NT2/D1 (cell line): ENCODE measurements around the gene OGFR.
A peak's percentile ranks its signal among the peaks of the same experiment; 100 is the strongest.

ENCODE experiments used
- DNase-seq: peaks from one replicate; pipeline ENCODE4 v3.0.0-alpha.2; 2011; ENCODE audit warnings: low read depth, low spot score
- H3K27me3 ChIP-seq: 2 replicates; pipeline ENCODE4 v1.6.0; 2011; ENCODE audit warnings: mild to moderate bottlenecking; ENCODE audit not compliant: insufficient read length, insufficient read depth
- H3K36me3 ChIP-seq: 2 replicates; pipeline ENCODE4 v1.6.1; 2011; ENCODE audit warnings: mild to moderate bottlenecking, low read length, mixed read lengths; ENCODE audit not compliant: insufficient read depth, insufficient read length
- H3K4me1 ChIP-seq: 2 replicates; pipeline ENCODE4 v1.5.1; 2011; ENCODE audit not compliant: insufficient read depth, insufficient read length
- H3K4me3 ChIP-seq: 2 replicates; pipeline ENCODE4 v1.5.1; 2011; ENCODE audit warnings: low read depth; ENCODE audit not compliant: insufficient read length
- H3K9ac ChIP-seq: 2 replicates; pipeline ENCODE4 v1.6.0; 2011; ENCODE audit warnings: low read depth; ENCODE audit not compliant: insufficient read length
- H3K9me3 ChIP-seq: 2 replicates; pipeline ENCODE4 v1.5.1; 2011; ENCODE audit warnings: mild to moderate bottlenecking, low read length; ENCODE audit not compliant: insufficient read depth
- SUZ12 ChIP-seq: IDR thresholded peaks from 2 replicates; pipeline ENCODE4 v1.6.1; 2011; ENCODE audit not compliant: insufficient read length, insufficient read depth; ENCODE audit errors: extremely low read depth
- YY1 ChIP-seq: IDR thresholded peaks from 2 replicates; pipeline ENCODE4 v1.6.1; 2011; ENCODE audit not compliant: insufficient read length, insufficient read depth
- ZNF274 ChIP-seq: IDR thresholded peaks from 2 replicates; pipeline ENCODE4 v1.6.1; 2011; ENCODE audit warnings: mild to moderate bottlenecking, low read depth, low read length

OGFR gene

DNA sequence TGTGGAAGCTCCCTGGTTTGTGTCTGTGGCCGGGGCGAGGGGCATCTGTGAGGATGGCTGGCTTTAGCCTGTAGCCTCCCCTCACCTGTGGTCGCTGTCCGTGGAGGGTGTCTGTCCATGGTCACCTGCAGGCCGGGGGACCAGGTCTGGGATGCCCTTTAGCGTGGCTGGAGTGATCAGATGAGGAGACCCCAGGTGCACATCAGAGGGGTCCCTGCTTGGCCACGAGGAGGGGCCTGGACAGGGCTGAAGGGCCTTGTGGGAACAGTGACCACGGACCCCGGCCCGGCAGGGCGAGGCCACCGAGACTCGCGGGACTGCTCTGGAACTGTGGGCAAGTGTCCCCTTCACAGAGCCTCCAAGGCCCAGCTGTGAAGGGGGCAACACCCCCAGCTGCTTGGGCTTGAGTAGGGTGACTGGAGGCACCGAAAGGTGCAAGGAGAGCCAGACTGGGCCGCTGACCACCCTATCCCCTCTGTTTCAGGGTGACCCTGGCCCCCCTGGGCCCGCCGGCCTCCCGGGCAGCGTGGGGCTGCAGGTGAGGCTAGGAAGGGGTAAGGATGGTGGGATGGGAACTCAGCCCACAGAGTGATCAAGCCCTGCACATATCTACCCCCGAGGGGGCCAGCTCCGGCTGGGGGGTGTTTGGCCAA, 20.8 kb downstream of the OGFR start:
- no peak for DNase-seq
- Histone ChIP-seq H3K9ac (peak overlapping the region; percentile 56), H3K36me3 (peaks cover 92% of the 10 kb centered on the region), H3K4me3 (no peak overlapping the region), H3K9me3 (no peaks in the 10 kb centered on the region), H3K4me1 (peaks cover 53% of the 10 kb centered on the region), H3K27me3 (no peaks in the 10 kb centered on the region)
- TF ChIP-seq ZNF274 (no peak), YY1 (no peak), SUZ12 (no peak)

DNA sequence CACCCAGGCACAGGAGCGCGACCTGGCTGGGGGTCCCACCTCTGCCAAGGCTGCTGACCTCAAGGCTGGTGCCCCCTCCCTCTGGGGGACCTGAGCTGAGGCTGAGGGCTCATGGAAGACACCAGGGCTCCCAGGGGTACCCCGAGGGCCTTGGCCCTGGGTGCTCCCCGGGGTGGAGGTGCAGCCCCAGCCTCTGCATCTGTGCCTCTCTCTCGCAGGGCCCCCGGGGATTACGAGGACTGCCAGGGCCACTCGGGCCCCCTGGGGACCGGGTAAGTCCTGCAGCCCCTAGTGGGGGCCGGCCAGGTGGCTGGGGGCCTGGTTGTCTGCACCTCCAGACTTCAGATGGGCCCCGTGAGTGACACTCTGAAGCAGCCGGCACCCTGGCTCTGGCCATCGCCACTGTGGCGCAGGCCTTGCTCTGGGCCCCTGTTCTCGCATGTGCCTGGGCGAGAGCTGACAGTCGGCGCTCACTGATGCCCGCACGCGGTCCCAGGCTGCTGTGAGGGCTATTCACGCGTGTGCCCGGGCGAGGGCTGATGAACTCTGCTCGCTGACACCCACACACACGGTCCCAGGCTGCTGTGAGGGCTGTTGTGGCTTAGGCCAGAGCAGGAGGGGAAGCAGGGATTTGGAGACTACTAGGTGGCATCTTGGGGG, 21.5 kb downstream of the OGFR start:
- Histone ChIP-seq H3K9ac (peak overlapping the region; percentile 56), H3K4me1 (peaks cover 55% of the 10 kb centered on the region), H3K36me3 (peaks cover 91% of the 10 kb centered on the region), H3K4me3 (no peak overlapping the region), H3K27me3 (no peaks in the 10 kb centered on the region), H3K9me3 (no peaks in the 10 kb centered on the region)
- TF ChIP-seq SUZ12 (no peak), YY1 (no peak), ZNF274 (no peak)
- DNase-seq = no peak

DNA sequence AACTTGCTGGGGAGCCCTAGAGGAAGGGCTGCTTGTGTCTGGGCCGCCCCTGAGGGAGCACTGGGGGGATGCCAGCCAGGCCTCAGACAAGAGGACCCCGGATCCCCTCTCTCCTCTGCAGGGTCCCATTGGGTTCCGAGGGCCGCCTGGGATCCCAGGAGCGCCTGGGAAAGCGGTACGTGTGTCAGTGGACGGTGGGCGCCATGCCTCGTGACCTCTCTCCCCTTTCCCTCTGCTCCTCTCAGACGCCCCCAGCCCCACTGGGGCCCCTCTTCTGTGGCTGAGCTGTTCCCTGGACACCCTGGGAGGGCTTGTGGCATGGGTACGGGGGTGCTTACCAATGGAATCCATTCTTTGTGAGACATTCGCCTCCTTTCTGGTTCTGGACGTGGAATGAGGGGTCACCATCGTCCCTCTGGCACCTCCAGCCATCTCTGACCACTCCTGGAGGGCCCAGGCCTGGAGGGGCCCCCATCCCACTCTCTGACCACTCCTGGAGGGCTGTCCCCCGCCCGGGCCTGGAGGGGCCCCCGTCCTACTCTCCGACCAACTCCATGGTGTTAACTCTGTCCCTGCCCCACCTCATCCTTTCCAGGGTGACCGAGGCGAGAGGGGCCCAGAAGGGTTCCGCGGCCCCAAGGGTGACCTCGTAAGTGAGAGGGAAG, 22.1 kb downstream of the OGFR start:
- DNase-seq = no peak
- Histone ChIP-seq H3K27me3 (no peaks in the 10 kb centered on the region), H3K9ac (no peak overlapping the region), H3K9me3 (no peaks in the 10 kb centered on the region), H3K4me3 (no peak overlapping the region), H3K4me1 (peaks cover 52% of the 10 kb centered on the region), H3K36me3 (peaks cover 91% of the 10 kb centered on the region)
- TF ChIP-seq YY1 = no peak
- no peak for TF ChIP-seq SUZ12
- TF ChIP-seq ZNF274 = no peak

DNA sequence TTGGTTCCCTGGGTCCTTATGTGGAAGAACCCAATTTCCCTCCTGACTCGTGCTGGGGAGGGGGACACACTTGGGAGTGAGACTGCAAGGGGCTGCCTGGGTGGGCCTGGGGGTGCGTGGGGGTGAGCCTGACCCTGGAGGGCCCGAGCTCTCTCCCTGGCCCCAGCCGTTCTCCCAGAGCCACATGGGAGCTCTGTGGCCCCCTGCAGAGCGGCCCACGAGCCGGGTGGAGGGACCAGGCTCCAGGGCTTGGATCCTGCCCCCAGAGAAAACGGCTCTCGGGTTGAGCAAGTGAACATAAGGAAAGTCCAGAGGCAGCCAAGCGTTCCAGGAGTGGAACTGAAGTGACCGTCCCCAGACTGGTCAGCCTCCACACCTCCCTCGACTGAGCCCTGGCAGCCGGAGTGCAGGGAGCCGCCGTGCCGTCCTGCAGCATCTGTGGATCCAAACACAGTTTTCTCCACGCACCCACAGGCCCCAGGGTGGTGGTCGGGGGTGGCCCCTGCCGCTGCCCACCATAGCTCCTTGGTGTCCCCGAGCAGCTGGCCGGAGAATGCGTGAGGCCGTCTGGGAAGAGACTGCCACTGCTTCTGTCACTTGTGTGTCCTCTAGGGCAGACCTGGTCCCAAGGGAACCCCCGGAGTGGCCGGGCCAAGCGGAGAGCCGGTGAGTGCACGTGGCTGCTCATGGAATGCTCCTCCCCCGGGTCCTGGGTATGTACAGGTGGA, 22.8 kb downstream of the OGFR start:
- no peaks in the 10 kb centered on the region for H3K27me3 ChIP-seq
- H3K4me3 ChIP-seq = no peak overlapping the region
- H3K9ac ChIP-seq = no peak overlapping the region
- DNase-seq = no peak
- H3K36me3 ChIP-seq = peaks cover 91% of the 10 kb centered on the region
- no peak for TF ChIP-seq YY1
- peaks cover 57% of the 10 kb centered on the region for H3K4me1 ChIP-seq
- H3K9me3 ChIP-seq = no peaks in the 10 kb centered on the region

DNA sequence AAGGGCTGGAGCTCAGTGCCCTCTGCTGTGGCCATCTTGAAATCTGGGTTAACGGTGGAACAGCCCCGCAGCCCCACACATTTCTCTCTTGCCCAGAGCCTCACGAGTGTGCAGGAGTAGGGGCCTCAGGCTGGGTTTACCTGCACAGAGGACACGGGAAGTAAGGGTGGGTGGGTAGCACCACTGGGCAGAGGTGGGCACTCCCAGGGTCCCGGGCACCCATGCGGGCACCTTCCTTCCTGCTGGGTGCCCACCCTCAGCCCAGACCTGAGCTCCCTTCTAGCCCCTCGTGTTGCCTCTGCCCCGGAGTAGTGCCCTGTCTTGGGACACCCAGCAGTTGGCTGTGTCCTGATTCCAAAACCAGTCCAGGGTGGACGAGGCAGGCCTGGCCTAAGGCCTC, 23.4 kb downstream of the OGFR start:
- Histone ChIP-seq H3K9me3 (no peaks in the 10 kb centered on the region), H3K9ac (no peak overlapping the region), H3K4me1 (peaks cover 61% of the 10 kb centered on the region), H3K4me3 (no peak overlapping the region), H3K27me3 (no peaks in the 10 kb centered on the region), H3K36me3 (peaks cover 90% of the 10 kb centered on the region)
- TF ChIP-seq SUZ12 (no peak), ZNF274 (no peak), YY1 (no peak)
- DNase-seq = no peak

DNA sequence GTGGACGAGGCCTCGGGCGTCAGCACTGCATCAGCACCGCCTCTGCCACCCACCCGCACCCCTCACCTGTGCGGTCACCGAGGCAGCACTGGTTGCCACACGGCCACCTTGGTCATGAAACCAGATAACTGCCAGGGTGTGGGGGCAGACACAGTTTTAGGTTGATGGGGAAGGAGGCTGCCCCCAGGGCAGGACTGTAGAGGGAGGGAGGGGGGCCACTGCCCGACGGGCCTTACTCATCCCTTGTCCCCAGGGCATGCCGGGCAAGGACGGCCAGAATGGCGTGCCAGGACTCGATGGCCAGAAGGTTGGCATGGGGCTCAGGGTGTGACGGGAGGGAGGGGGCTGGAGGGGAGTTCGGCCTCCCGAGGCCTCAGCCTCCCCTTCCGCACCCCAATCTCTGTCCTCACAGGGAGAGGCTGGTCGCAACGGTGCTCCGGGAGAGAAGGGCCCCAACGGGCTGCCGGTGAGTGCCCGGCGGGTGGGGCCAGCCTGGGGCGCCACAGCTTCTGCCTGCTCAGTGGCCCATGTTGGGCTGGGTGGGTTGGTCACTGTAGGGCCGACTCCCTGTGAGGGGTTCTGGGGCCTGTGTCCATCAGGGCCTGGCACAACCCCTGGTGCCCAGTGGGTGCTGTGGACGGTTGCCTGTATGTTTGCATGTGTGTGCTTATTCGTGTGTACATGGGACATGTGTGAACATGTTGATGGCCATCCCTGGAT, 24.0 kb downstream of the OGFR start:
- H3K9me3 ChIP-seq = no peaks in the 10 kb centered on the region
- no peaks in the 10 kb centered on the region for H3K27me3 ChIP-seq
- no peak for TF ChIP-seq ZNF274
- no peak for DNase-seq
- peak overlapping the region; percentile 42 for H3K9ac ChIP-seq
- H3K4me1 ChIP-seq = peaks cover 58% of the 10 kb centered on the region
- H3K4me3 ChIP-seq = no peak overlapping the region
- peaks cover 90% of the 10 kb centered on the region for H3K36me3 ChIP-seq
